Measurements from ENCODE around the gene SMPDL3A. TPM values are rescaled to one million over a fixed set of nuclear protein-coding genes. Genes with fewer than 3 reads are reported as not detected.
A peak's percentile ranks its signal among the peaks of the same experiment; 100 is the strongest.
"Not testable (repeated sequence)": the region's sequence is repeated elsewhere in the genome, so short reads cannot be mapped to it uniquely, and the experiment has no call there.

The SMPDL3A gene
- total and polyA plus RNA-seq, 2 donors (not counting 3 experiments of a cell fraction or from before 2014, with no cell fraction given) = 4.1 to 4.2 TPM

GRCh38 chr6:122744247-122744646 is 44.8 kb upstream of the SMPDL3A start:
- H3K27ac ChIP-seq (ENCODE audit: insufficient read depth, low read depth, low read length); DNase-seq (ENCODE audit: low read depth, low spot score); FAIRE-seq; H2AFZ ChIP-seq (ENCODE audit: low read depth, low read length); H4K20me1 ChIP-seq (replicated peaks; ENCODE audit: control insufficient read depth, extremely low read depth, insufficient read depth, low read length); H3K9me1 ChIP-seq (replicated peaks; ENCODE audit: control insufficient read depth, extremely low read depth, insufficient read depth, low read length); H3K4me2 ChIP-seq (ENCODE audit: insufficient read depth, low read length); H3K79me2 ChIP-seq (ENCODE audit: control insufficient read depth, insufficient read depth, low read length); H3K4me3 ChIP-seq (replicated peaks in 1 of 3; ENCODE audit: insufficient read depth in 1 of 3, low read depth in 1 of 3, low read length in 3 of 3); POLR2A ChIA-PET; BruUV-seq (replicated peaks); H3K36me3 ChIP-seq (ENCODE audit: control insufficient read depth in 2 of 2, extremely low read depth in 1 of 2, insufficient read depth in 2 of 2, low read length in 2 of 2); H3K9ac ChIP-seq (replicated peaks; ENCODE audit: extremely low read depth, insufficient read depth, low read length); H3K27me3 ChIP-seq (ENCODE audit: control insufficient read depth in 2 of 2, insufficient read depth in 2 of 2, low read length in 2 of 2); H3K4me1 ChIP-seq (ENCODE audit: control insufficient read depth, extremely low read depth, insufficient read depth, low read length); H3K9me3 ChIP-seq (replicated peaks; ENCODE audit: control insufficient read depth, insufficient read depth, low read length); dilution Hi-C loops (cut with MboI; ENCODE audit: extremely low pct_ligation_motif_present, low sequenced_read_pairs): not testable (repeated sequence)
- TF ChIP-seq CTCF (IDR thresholded peaks at IDR 0.05; ENCODE audit: extremely low read depth in 1 of 2, insufficient read depth in 1 of 2, low read depth in 1 of 2, low read length in 2 of 2) = peak in 1 of 2 donors; percentile 18
- CTCF ChIA-PET = interaction anchor here (0.9 to 5.8 kb wide), 6 partner anchors 14 to 971 kb away, joined by 3 to 91 read pairs (median 4); partner anchors contain the start of gene SMPDL3A
- intact Hi-C loops (cut with micrococcal nuclease) = loop anchor here (1.0 kb wide), 1 partner anchor 95 kb away; no protein-coding TSS in a partner anchor

- H3K36me3 ChIP-seq (ENCODE audit: control insufficient read depth in 2 of 2, extremely low read depth in 1 of 2, insufficient read depth in 2 of 2, low read length in 2 of 2); POLR2A ChIA-PET; dilution Hi-C loops (cut with MboI; ENCODE audit: extremely low pct_ligation_motif_present, low sequenced_read_pairs); H2AFZ ChIP-seq (ENCODE audit: low read depth, low read length); H3K4me1 ChIP-seq (ENCODE audit: control insufficient read depth, extremely low read depth, insufficient read depth, low read length); DNase-seq (ENCODE audit: low read depth, low spot score); H3K9me1 ChIP-seq (replicated peaks; ENCODE audit: control insufficient read depth, extremely low read depth, insufficient read depth, low read length); H3K4me3 ChIP-seq (replicated peaks in 1 of 3; ENCODE audit: insufficient read depth in 1 of 3, low read depth in 1 of 3, low read length in 3 of 3); H3K27ac ChIP-seq (ENCODE audit: insufficient read depth, low read depth, low read length); H3K4me2 ChIP-seq (ENCODE audit: insufficient read depth, low read length); H3K9me3 ChIP-seq (replicated peaks; ENCODE audit: control insufficient read depth, insufficient read depth, low read length); BruUV-seq (replicated peaks); H3K9ac ChIP-seq (replicated peaks; ENCODE audit: extremely low read depth, insufficient read depth, low read length); FAIRE-seq; H4K20me1 ChIP-seq (replicated peaks; ENCODE audit: control insufficient read depth, extremely low read depth, insufficient read depth, low read length); H3K27me3 ChIP-seq (ENCODE audit: control insufficient read depth in 2 of 2, insufficient read depth in 2 of 2, low read length in 2 of 2); H3K79me2 ChIP-seq (ENCODE audit: control insufficient read depth, insufficient read depth, low read length): not testable (repeated sequence)
- intact Hi-C loops (cut with micrococcal nuclease) = loop anchor here (1.0 kb wide), 1 partner anchor 94 kb away; no protein-coding TSS in a partner anchor
- CTCF ChIA-PET = interaction anchor here (1.2 to 5.8 kb wide), 4 partner anchors 14 to 94 kb away, joined by 4 to 91 read pairs (median 5); partner anchors contain the start of gene SMPDL3A
Observed at GRCh38 chr6:122744856-122745255, 44.2 kb upstream of the SMPDL3A start.

Measured in endothelial cell of umbilical vein (primary cell).